H9 (cell line): ENCODE measurements around the gene CTR9. TPM values are rescaled to one million over a fixed set of nuclear protein-coding genes. Genes with fewer than 3 reads are reported as not detected.

Source experiments
- DNase-seq: peaks from one replicate; pipeline ENCODE4 v3.0.0-alpha.2; 2017
- H2AFZ ChIP-seq: one replicate; pipeline ENCODE4 v1.6.1; 2013; ENCODE audit warnings: mild to moderate bottlenecking, low read length, control low read depth, moderate library complexity
- H2AK5ac ChIP-seq: 2 replicates; pipeline ENCODE4 v1.6.1; 2013; ENCODE audit warnings: low read length, control low read depth, mixed read lengths; ENCODE audit not compliant: insufficient read length
- H2BK120ac ChIP-seq: one replicate; pipeline ENCODE4 v1.6.1; 2013; ENCODE audit warnings: low read depth, mild to moderate bottlenecking, low read length, control low read depth, inconsistent platforms; ENCODE audit not compliant: poor library complexity, severe bottlenecking
- H2BK12ac ChIP-seq: 2 replicates; pipeline ENCODE4 v1.6.1; 2013; ENCODE audit warnings: low read length, control low read depth, mixed read lengths, low read depth; ENCODE audit not compliant: insufficient read length
- H2BK15ac ChIP-seq: 2 replicates; pipeline ENCODE4 v1.6.1; 2013; ENCODE audit warnings: low read depth, low read length, control low read depth
- H2BK20ac ChIP-seq: one replicate; pipeline ENCODE4 v1.6.1; 2013; ENCODE audit warnings: low read depth, mild to moderate bottlenecking, low read length, control low read depth, inconsistent platforms; ENCODE audit not compliant: poor library complexity, severe bottlenecking
- H2BK5ac ChIP-seq: 2 replicates; pipeline ENCODE4 v1.6.1; 2013; ENCODE audit warnings: low read length, control low read depth, mixed read lengths; ENCODE audit not compliant: insufficient read length
- H3K14ac ChIP-seq: 2 replicates; pipeline ENCODE4 v1.6.1; 2013; ENCODE audit warnings: low read length, control low read depth; ENCODE audit not compliant: insufficient read depth
- H3K18ac ChIP-seq: 2 replicates; pipeline ENCODE4 v1.6.1; 2013; ENCODE audit warnings: low read depth, mild to moderate bottlenecking, mixed read lengths, low read length, control low read depth; ENCODE audit not compliant: insufficient read length
- H3K23ac ChIP-seq: 2 replicates; pipeline ENCODE4 v1.6.1; 2013; ENCODE audit warnings: low read length, control low read depth, mixed read lengths, low read depth; ENCODE audit not compliant: insufficient read length
- H3K23me2 ChIP-seq: 2 replicates; pipeline ENCODE4 v1.6.1; 2013; ENCODE audit warnings: low read depth, mild to moderate bottlenecking, mixed read lengths, low read length, control low read depth; ENCODE audit not compliant: insufficient read length, poor library complexity, severe bottlenecking
- H3K27ac ChIP-seq: 2 replicates; pipeline ENCODE4 v1.5.1; 2013; ENCODE audit warnings: low read length, control low read depth, mixed read lengths, low read depth; ENCODE audit not compliant: insufficient read length
- H3K27me3 ChIP-seq: 2 replicates; pipeline ENCODE4 v1.6.1; 2013; ENCODE audit warnings: low read length, control low read depth, inconsistent platforms; ENCODE audit not compliant: insufficient read depth
- H3K4ac ChIP-seq: 2 replicates; pipeline ENCODE4 v1.6.1; 2013; ENCODE audit warnings: low read depth, mild to moderate bottlenecking, control low read depth, inconsistent platforms, low read length, moderate library complexity
- H3K4me1 ChIP-seq: 2 replicates; pipeline ENCODE4 v1.6.1; 2013; ENCODE audit warnings: low read length, control low read depth, inconsistent platforms; ENCODE audit not compliant: insufficient read depth
- H3K4me2 ChIP-seq: 2 replicates; pipeline ENCODE4 v1.6.1; 2013; ENCODE audit warnings: low read length, control low read depth, mixed read lengths; ENCODE audit not compliant: insufficient read length, insufficient read depth
- H3K56ac ChIP-seq: 2 replicates; pipeline ENCODE4 v1.6.1; 2013; ENCODE audit warnings: low read depth, mild to moderate bottlenecking, mixed read lengths, low read length, control low read depth; ENCODE audit not compliant: insufficient read length
- H3K79me1 ChIP-seq: 2 replicates; pipeline ENCODE4 v1.6.1; 2013; ENCODE audit warnings: low read depth, mild to moderate bottlenecking, moderate library complexity, low read length, control low read depth, inconsistent platforms; ENCODE audit not compliant: insufficient read depth, poor library complexity, severe bottlenecking
- H3K79me2 ChIP-seq: 2 replicates; pipeline ENCODE4 v1.6.1; 2013; ENCODE audit warnings: low read length, control low read depth, inconsistent platforms; ENCODE audit not compliant: insufficient read depth
- H3K9ac ChIP-seq: 2 replicates; pipeline ENCODE4 v1.6.1; 2013; ENCODE audit warnings: low read length, control low read depth, mixed read lengths; ENCODE audit not compliant: insufficient read length; ENCODE audit errors: extremely low read depth
- H3K9me3 ChIP-seq: one replicate; pipeline ENCODE4 v1.6.1; 2013; ENCODE audit warnings: low read depth, low read length, inconsistent platforms; ENCODE audit not compliant: control insufficient read depth
- H3T11ph ChIP-seq: one replicate; pipeline ENCODE4 v1.6.1; 2013; ENCODE audit warnings: mild to moderate bottlenecking, low read length, control low read depth, inconsistent platforms
- H4K20me1 ChIP-seq: one replicate; pipeline ENCODE4 v1.6.1; 2013; ENCODE audit not compliant: control insufficient read depth, insufficient read length, insufficient read depth
- H4K5ac ChIP-seq: 2 replicates; pipeline ENCODE4 v1.6.1; 2013; ENCODE audit warnings: low read depth, mild to moderate bottlenecking, mixed read lengths, low read length, control low read depth; ENCODE audit not compliant: insufficient read length
- H4K8ac ChIP-seq: replicated peaks from 2 replicates; pipeline ENCODE4 v1.6.1; 2013; ENCODE audit warnings: low read length, control low read depth, mixed read lengths, low read depth; ENCODE audit not compliant: insufficient read length
- H4K91ac ChIP-seq: 2 replicates; pipeline ENCODE4 v1.6.1; 2013; ENCODE audit warnings: low read depth, mild to moderate bottlenecking, moderate library complexity, mixed read lengths, low read length, control low read depth; ENCODE audit not compliant: insufficient read length
- H3K27ac Mint-ChIP-seq, 3 experiments: 2 replicates in 2 of 3; 3 replicates in 1 of 3; pipeline ENCODE4 v1.8.0; 2020 to 2021; ENCODE audit warnings: mixed read lengths in 3 of 3, mild to moderate bottlenecking in 1 of 3, moderate library complexity in 1 of 3
- H3K27me3 Mint-ChIP-seq: 2 replicates; pipeline ENCODE4 v1.8.0; 2021; ENCODE audit warnings: low read depth, mild to moderate bottlenecking, moderate library complexity, mixed read lengths
- H3K36me3 Mint-ChIP-seq, 3 experiments: 2 replicates in 2 of 3; 3 replicates in 1 of 3; pipeline ENCODE4 v1.8.0; 2020 to 2021; ENCODE audit warnings: low read depth in 3 of 3, mixed read lengths in 3 of 3; ENCODE audit not compliant: insufficient read depth in 1 of 3
- H3K4me1 Mint-ChIP-seq, 2 experiments: 2 replicates each; pipeline ENCODE4 v1.8.0; 2020; ENCODE audit warnings: mixed read lengths in 2 of 2
- H3K4me3 Mint-ChIP-seq, 2 experiments: 2 replicates in 1 of 2; 3 replicates in 1 of 2; pipeline ENCODE4 v1.8.0; 2020 to 2021; ENCODE audit warnings: mild to moderate bottlenecking in 2 of 2, mixed read lengths in 2 of 2, moderate library complexity in 1 of 2
- H3K9me3 Mint-ChIP-seq, 2 experiments: 2 replicates in 1 of 2; 3 replicates in 1 of 2; pipeline ENCODE4 v1.8.0; 2020; ENCODE audit warnings: mild to moderate bottlenecking in 2 of 2, mixed read lengths in 2 of 2, moderate library complexity in 1 of 2
- CTCF ChIP-seq: fragments of 200-600 bp; sonication (generic); conservative IDR thresholded peaks from 3 replicates; pipeline ENCODE4 v1.8.0; 2021; ENCODE audit warnings: antibody characterized with exemption, mild to moderate bottlenecking
- WGBS: extraction: QIAGEN DNeasy Blood & Tissue Kit; methylation state at CpG from one replicate; pipeline ENCODE4 v1.1.7; 2013; ENCODE audit warnings: missing lambda C conversion rate, low lambda C conversion rate, mixed read lengths; ENCODE audit not compliant: insufficient read length; ENCODE audit errors: extremely low coverage; 5-methylcytosine and 5-hydroxymethylcytosine counted together
- total RNA-seq: library from RNA; stranded (reverse); gene quantifications from 2 replicates; pipeline ENCODE4 v1.2.1, GENCODE V29; 2021

Gene CTR9
- total RNA-seq, 1 experiment from 2014 or later = 37.5 TPM

- H3K23me2 ChIP-seq = no peaks in the 10 kb centered on the region
- H2BK5ac ChIP-seq = peak overlapping the region; percentile 94
- peak overlapping the region; percentile 42 for H3K4ac ChIP-seq
- H4K5ac ChIP-seq = peak overlapping the region; percentile 96
- H4K20me1 ChIP-seq = no peaks in the 10 kb centered on the region
- H3K18ac ChIP-seq = peak overlapping the region; percentile 84
- TF ChIP-seq CTCF = no peak
- no peak overlapping the region for H4K8ac ChIP-seq
- H3T11ph ChIP-seq = no peak overlapping the region
- peaks cover 14% of the 10 kb centered on the region; the same call in 1 of the 2 replicates for H3K79me2 ChIP-seq
- peak overlapping the region; percentile 95 for H3K14ac ChIP-seq
- peak overlapping the region; percentile 99 for H4K91ac ChIP-seq
- H3K4me3 Mint-ChIP-seq = peak overlapping the region; percentile 94 to 97
- peak overlapping the region; percentile 79 for H3K27ac ChIP-seq
- no peak overlapping the region for H2AFZ ChIP-seq
- peaks cover 0 to 4% of the 10 kb centered on the region in 2 experiments; a peak in 2 of 5 replicates for H3K9me3 Mint-ChIP-seq
- no peaks in the 10 kb centered on the region for H3K4me1 ChIP-seq
- H3K4me1 Mint-ChIP-seq = peaks cover 26 to 33% of the 10 kb centered on the region in 2 experiments
- no peak overlapping the region for H2BK120ac ChIP-seq
- H3K79me1 ChIP-seq = no peaks in the 10 kb centered on the region
- WGBS = no CpG with 5 or more reads among the region's 36 CpGs
- peak overlapping the region; percentile 71 for H3K56ac ChIP-seq
- H3K36me3 Mint-ChIP-seq = peaks cover 42 to 52% (median 51%) of the 10 kb centered on the region in 3 experiments
- H3K9me3 ChIP-seq = no peaks in the 10 kb centered on the region
- peak overlapping the region; percentile 99 to 100 (median 99) for H3K27ac Mint-ChIP-seq
- no peaks in the 10 kb centered on the region for H3K27me3 ChIP-seq
- H2BK12ac ChIP-seq = no peak overlapping the region
- H3K9ac ChIP-seq = peak overlapping the region; percentile 99
- H3K27me3 Mint-ChIP-seq = no peaks in the 10 kb centered on the region
- DNase-seq = no peak
- H2BK15ac ChIP-seq = no peak overlapping the region
- no peak overlapping the region for H2AK5ac ChIP-seq
- peak overlapping the region; percentile 37 for H3K4me2 ChIP-seq
- no peak overlapping the region for H3K23ac ChIP-seq
- no peak overlapping the region for H2BK20ac ChIP-seq
Measured at GRCh38 chr11:10808235-10808552, 57.1 kb downstream of the CTR9 start.
